HG03469 (cell line): ENCODE results near the gene C1QTNF8.

Experiments
- ATAC-seq: cut with Tn5 transposase; IDR thresholded peaks from one replicate; pipeline ENCODE4 v1.9.1; 2021; ENCODE audit warnings: mild to moderate bottlenecking, moderate library complexity, moderate number of reproducible peaks; ENCODE audit not compliant: unreplicated experiment

C1QTNF8 gene

DNA sequence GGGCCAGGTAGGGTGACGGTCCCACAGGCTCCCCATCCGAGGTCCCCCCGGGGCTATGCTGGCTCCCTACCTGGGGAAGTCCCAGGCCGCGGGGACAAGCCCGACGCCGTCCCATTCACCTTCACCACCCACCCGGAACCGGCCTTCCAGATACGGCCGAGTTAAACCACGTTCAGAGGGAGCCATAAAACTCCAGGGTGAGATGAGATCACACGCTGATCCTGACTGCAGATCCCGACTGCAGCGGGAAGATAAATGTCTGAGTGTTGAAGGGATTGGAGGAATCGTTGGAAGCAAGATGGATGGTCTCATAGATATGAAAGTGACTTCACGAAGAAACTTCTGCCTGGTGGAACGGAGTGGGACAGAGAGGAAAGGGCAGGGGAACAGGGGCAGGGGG lies 13.6 kb upstream of the C1QTNF8 start:
- ATAC-seq = no peak

DNA sequence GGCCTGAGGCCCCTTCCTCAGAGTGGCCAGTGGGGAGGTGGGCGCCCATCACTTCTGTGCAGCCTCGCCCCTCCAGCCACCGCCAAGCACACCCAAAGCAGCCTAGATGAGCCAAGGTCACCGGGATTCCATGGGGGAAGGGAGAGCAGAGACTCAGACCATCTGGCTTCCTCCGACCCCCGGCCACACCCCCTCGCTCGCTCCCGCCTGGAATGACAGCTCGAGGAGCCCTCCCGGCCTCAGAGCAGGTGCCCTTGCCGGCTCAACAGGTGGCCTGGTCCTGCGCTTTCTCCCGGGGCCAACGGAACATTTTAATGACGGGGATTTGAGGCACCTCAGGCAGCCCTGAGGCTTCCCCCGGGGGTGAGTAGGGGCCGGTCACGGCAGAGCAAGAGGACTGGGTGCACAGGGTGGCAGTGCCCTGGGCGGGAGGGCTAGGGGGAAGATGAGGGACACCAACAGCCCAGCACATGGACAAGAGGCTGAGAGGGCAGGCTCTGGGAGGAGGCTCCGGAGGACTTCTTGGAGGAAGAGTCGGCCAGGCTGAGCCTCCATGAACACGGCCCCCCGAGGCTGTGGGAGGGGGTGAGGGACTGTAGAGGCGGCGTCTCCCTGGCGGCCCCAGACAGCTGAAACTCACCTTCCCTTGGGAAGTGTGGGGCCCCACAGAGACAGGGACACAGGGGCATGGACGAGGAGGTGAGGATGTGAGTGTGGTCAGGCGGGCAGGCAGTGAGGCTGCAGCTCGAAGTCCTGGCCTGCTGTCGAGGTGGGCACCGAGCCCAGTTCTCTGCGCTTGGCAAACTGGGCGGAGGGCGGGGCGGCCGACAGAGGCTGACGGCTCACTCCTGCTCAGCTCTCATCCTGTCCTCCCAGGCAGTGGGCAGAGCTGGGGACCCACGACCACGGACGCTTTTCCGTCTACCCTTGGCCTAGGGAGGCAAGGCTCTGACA lies 12.5 kb upstream of the C1QTNF8 start:
- no peak for ATAC-seq

DNA sequence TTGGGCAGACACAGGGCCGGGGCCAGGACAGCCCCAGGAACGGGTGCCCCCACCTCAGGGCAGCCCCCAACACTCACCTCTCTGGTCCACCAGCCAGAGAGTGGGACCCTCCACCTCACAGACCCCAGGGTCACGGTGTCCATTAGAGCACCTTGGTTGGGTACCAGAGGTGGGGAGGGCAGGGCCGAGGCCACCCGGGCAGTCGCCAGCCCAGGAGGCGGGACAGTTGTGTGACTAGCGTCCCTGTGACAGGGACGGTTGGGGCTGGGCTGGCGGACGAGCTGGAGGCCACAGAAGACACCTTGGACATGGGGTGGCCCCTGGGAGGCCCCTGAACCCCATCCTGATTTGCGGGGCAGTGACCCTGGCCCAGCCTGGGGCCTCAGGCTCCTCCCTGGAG lies 11.7 kb upstream of the C1QTNF8 start:
- ATAC-seq = no peak

DNA sequence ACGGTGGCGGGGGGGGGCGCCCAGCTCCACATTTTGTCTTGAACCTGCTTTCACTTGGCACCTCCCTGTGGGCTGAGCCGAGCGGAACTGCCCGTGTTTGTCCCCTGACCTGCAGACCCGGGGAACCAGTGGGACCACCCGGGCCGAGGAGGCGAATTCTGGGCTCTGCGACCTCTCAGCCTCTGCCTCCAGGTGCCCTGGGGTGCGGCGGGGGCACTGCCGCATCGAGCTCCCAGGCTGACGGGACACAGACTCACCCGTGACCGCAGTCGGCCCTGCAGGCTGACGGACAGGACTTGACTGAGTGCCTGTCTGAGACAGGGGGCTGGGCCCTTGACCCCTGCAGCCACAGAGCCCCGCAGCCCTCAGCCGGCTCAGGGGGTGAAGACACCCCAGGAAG lies 11.1 kb upstream of the C1QTNF8 start:
- ATAC-seq = no peak

DNA sequence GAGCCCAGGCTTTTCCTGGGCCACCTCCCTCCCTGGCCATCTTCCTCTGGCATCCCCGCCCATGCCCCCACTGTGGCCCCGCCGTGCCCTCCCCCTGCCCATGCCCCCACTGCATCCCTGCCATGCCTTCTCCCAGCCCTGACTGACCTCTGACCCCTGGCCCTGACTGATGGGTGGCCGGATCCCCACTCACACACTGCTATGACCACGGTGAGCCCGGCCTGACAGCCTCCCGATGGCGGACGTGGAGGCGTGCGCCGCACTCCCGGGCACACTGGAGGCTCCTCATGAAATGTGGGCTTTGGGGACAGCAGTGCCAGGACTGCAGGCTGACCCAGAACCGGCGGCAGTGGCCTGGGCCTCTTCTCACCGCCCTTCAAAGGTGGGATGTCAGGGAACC lies 10.6 kb upstream of the C1QTNF8 start:
- ATAC-seq = no peak

DNA sequence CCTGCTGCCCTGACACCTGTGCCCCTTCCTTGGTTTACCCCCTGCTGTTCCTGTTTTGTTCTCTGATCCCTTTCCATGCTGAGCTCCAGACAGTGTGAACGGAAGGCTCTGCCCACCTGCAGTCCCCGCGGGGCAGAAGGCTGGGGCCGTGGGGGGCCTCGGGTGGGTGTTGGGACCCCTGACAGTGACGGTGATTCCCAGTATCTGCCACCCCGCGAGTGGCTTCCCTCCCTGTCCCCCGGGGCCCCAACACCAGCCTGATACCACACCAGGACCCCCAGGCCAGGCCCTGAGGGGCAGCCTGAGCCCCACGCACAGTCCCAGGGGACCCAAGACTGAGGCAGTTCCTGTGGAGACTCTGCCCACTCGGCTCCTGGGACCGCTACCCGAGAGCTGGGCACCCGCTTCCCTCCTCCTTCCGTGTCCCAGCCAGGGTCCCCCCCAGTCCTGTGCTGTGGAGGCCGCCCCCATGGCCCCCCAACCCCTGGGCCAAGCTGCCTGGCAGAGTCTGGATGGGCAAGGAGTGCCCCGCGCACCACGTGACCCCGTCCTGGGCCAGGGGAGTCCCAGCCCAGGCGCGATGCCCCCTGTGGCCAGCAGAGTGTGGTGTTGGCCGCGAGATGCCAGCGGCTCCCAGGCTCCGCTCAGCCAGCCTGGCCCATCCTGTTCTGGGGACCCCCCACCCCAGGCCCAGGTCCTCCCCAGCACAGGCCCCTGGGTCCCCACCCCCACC lies 10.0 kb upstream of the C1QTNF8 start:
- no peak for ATAC-seq

DNA sequence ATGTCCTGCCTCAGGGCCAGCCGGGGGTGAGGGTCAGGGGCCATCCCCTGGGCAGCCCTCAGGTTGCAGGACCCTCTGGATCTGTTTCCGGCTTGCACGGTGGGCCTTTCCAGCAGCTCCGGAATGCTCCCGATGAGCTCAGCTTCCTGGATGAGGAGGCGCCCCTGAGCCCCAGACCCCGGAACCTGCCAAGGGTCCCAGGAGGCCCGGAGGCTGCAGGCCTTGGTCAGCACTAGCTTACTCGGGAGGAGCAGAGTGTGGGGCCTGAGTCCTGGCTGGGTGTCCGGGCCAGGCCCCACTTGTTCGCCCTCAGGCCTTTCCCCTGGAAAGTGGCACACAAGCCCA lies 7.6 kb upstream of the C1QTNF8 start:
- no peak for ATAC-seq

DNA sequence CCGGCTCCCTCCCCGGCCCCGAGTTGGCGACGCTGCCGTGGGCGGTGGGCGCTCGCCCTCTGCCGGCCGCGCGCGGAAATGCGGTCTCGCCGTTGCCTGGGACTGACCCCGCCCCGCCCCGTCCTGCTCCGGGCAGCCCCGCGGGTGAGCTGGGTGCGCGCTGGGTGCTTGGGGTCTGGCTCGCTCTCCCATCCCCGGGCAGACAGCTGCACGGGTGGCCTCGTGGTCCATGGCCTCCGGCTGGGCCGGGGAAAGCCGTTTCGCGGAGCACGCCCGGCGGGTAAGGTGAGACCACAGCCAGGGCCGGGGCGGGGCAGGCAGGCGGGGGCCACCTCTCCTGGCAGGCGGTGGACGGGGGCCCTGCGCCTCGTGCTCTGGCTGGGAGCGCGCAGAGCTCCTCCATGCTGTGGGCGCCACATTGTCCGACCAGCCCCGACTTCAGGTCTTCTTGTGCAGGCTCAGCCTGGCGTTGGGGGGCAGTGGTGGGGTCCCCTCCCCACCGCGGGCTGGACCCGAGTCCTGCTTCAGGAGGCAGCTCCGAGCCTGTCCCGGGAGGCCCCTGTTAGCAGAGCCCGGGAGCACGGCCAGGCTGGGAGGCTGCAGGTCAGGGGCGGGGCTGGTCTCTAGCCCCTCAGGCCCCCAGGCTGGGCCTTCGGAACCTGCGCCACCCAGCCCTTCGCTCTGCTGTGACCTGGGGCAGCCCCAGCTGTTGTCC lies 7.0 kb upstream of the C1QTNF8 start:
- ATAC-seq = no peak

DNA sequence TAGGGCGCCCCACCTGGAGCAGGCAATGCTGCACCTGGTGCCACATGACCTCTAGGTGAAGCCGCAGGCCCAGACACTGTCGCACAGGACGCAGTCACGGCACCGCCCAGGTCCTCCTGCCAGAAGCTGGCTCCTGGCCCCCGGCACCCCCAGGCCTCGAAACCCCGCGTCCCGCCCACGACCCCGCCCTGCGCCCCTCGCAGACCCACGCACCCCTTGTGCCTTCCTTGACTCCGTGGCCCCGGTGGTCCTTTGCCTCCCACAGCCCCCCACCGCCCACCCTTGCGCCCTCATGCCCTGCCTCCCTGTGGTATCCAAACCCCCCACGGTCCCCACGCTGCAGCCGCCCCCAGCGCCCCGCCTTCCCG lies 6.3 kb upstream of the C1QTNF8 start:
- no peak for ATAC-seq

DNA sequence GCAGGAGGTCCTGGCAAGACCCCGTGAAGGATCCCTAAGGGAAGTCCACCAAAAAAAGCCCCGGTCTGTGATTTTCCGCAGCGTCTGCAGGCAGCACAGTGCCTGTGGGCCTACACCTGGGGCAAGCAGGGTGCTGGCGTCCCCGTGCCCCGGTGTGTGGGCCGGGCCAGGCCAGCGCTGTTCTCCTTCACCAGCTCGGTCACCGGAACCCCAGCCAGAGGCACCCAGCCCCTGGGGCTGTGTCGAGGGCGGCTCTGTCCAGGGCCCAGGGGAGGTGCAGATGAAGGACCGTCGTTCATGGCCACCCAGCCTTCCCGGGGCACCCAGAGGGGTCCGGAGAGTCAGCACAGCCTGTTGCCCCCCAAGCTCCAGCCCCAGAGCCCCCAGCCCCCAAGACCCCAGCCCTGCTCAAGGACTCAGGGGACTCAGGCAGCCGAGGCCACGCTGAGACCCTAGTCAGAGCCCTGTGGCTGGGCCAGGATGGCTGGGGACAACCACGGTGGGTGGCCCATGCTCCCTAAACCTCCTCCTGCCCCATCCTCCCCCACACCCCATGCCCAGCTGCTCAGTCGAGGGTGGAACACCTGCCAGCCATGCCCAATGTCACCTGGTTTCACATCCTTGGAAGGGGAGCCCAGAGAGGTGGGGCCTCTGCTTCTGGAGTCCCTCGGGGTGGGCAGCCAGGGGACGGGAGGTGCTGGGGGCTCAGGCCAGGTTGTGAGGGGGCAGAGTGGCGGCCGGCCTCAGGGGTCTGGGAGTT lies 5.7 kb upstream of the C1QTNF8 start:
- ATAC-seq = no peak

DNA sequence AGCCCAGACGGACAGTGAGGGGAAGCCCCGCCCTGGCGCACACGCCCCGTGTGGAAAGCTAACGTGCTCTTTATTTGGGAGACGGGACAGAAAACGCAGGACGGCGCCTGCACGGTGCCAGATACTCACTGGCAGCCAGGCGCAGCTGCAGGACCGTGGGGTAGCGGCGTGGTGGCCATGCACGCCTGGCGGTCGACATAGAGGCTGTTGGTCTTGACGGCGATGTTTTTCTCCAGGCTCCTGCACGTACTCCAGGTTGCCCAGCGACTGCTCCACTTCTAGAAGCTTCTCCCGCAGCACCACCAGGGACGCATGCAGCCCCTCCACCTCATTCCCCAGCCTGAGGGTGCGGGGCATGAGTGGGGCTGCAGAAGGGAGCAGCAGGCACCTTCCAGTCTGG lies 5.1 kb upstream of the C1QTNF8 start:
- no peak for ATAC-seq

DNA sequence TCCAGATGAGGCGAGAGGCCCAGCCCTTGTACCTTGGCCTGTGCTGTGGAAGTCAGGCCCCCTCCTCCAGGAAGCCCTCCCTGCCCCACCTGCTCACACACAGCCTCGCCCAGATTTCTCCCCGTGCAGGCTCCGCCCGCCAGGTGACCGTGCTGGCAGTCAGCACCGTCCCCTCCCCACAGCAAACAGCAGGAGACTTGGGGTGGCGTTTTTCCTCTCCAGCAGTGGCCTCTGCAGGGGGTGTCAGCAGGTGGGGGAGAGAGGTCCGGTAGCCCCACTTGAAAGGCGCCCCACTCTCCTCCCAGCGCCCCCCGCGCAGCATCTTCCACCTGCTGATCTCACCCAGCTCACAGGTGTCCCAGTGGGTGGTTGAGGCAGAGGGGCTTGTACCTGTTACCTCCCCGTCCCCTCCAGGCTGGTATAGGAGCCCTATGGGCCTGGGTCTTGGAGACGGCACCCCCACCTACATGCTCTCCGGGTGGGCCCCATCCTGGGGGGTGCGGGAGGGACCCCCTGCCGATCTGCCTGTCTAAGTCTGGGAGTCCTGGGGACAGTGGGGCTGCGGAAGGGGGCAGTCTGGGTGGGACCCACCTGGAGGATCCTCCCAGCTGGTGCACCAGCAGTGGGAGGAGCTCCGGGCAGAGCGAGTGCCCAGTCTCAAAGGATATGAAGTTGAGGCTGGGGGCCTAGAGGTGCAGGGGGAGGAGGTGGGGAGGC lies 4.2 kb upstream of the C1QTNF8 start:
- ATAC-seq = no peak

DNA sequence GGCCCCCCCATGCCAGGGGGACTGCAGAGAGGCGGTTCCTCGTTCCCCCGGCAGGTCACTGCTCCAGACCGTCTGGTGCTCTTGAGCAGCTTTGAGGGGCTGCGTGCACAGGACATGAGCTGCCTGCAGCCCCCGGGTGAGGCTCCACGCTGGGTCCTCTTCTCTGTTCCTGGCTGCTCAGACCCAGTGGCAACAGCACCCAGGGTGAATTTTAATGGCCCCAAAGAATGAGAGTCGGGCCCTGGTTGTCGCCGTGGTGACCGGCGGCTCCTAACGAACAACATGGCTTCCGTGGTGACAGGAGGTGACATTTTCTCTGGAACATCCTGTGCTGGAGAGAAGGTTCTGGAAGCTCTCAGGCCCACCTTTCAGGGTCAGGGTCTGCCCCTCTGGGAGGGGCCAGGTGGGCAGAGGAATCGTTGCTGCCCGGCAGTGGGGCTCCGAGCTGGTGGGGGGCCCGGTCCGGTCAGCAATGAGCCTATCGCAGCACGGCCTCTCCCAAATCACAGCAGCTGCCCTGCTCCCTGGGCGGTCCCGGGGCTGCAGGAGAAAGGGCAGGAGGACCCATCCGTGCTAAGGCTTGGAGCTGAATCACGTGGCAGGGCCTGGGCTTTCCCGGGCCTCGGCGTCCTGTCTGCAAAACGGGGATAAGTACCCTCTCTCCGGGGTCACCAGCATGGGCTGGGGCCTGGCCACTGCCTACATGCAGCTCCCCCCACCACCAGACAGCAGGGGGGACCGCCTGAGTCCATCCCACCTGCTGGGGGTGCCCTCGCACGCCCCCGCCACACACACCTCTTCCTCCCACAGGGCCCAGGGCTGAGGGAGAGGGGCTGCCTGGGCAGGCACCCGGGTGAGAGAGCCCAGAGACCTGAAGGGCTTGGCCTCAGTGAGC lies 3.4 kb upstream of the C1QTNF8 start:
- ATAC-seq = no peak

DNA sequence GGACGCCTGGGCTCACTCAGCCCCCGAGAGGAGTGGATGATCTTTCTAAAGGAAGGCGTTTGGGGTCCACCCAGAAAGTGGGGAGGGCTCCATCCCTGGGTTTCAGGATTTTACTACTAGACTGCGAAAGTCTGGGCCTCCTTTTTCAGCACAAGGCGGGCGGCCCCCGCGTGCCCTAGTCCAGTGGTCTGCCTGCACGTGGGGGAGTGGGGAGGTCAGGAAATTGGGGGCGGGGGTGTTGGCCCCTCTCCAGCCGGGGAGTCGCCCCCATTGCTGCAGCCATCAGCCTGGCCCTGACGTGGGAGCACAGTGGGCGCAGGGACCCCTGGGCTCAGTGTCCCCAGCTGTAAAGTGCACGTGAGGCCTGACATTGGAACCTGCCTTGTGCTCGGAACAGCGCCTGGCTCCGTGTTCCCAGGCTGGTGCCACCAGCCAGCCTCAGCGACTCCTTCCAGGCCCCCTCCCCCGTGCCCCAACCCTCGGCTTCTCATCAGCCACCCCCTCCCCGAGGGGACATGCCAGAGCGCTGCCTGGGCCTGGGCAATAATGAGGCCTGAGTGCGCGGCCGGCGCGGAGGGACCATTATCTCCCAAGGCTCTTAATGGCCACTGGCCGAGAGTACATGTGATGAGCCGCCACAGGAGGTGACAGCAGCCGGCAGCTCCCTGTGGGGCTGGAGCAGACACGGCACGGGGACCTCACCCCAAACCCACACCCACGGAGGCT lies 2.4 kb upstream of the C1QTNF8 start:
- ATAC-seq = no peak

DNA sequence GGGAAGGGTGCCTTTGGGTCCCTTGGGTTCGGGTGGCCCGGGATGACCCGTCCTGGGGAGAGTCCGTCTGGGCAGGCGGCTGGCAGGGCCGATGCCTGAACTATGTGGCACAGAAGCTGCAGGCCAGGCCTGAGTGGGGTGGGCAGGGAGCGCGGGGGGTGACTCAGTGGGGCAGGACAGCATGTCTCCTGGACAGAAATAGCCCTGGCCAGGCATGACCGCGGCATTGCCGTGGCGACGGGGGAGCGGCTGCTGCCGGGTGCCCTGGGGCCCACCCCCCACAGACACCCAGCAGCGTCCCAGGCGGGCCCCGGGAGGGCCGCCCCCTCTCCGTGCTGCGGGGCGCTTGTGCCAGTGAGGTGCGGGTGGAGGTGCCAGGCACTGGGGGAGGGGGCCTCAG lies 1.8 kb upstream of the C1QTNF8 start:
- ATAC-seq = no peak

DNA sequence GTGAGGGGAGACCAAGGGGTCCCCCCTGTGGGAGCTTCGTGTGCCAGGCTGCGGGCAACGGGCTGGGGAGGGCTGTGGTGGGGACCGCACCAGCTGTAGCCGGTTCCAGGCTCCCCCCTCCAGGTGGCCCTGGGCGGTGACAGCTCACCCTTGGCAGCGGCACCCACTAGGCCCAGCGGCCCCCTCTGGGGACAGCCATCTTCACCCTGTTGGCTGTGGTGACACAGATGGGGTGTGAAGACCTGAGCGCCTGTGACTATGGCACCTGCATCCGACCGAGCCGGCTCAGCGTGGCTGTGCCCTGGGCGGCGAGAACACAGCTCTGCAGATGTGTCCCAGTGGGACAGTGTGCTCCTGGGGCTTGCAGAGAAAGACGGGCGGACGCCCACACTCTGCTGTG lies 1.1 kb upstream of the C1QTNF8 start:
- no peak for ATAC-seq

DNA sequence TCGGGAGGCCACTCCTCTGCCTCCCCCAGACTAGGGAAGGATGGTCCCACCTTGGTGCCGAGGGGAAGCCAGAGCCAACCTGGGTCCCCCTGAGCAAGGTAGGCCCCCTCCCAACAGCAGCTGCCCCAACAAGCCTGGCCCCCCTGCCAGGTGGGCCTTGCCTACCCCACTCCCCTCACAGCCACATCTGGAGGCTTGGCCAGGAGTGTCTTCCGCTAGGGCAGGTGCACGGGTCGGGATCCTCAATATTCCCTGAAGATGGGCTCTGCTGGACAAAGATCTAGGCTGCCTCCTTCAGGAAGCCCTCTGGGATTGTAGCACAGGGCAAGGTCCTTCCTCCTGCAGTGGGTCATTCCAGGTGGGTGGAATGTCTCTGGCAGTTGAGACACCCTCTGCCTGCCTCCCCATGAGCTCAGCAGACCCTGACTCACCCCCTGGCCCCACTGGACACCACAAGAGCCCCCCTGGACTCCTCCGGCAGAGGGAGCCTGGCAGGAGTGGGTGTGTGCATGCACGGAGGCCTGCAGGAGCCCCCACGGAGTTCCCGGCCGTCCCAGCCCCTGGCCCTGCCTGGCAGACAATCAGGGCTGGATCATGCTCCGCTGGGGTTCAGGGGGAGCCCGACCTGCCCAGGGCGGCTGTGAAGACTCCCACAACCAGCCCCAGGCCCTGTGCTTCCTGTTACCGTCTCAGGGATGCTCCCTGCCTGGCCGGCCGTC lies 435 bp downstream of the C1QTNF8 start:
- ATAC-seq = no peak
